Spleen (tissue), 7 donors: ENCODE results near the gene KREMEN1.

Experiments
- CTCF ChIP-seq, 11 experiments: fragments of 200-600 bp in 7 of 11; fragments of 450-650 bp in 4 of 11; sonication (generic) in 4 of 11; IDR thresholded peaks in 8 of 11; conservative IDR thresholded peaks in 3 of 11; 1 replicate in 7 of 11; 2 replicates in 4 of 11; pipeline versions ENCODE4 v1.4.0 to v1.8.0; 2016 to 2021; ENCODE audit warnings: antibody characterized with exemption in 11 of 11, inconsistent platforms in 4 of 11, mild to moderate bottlenecking in 1 of 11
- POLR2A ChIP-seq, 3 donors: fragments of 450-650 bp; IDR thresholded peaks; one replicate each; pipeline ENCODE4 v1.5.1; 2017; ENCODE audit warnings: antibody characterized with exemption in 3 of 3, mild to moderate bottlenecking in 1 of 3
- POLR2AphosphoS5 ChIP-seq, 3 donors: sonication (generic); formaldehyde crosslinking; IDR thresholded peaks; one replicate each; pipeline ENCODE4 v1.5.1; 2017; ENCODE audit warnings: antibody characterized with exemption in 3 of 3
- donor health status: DM: no; HTN: no; CAD: no; lungs with moderate emphysema.
- donor health status: DM: no; HTN: no; CAD: no.
- donor health status: DM: no; HTN: no; CAD: no.

GRCh38 chr22:29079218-29079901, 6.5 kb downstream of the KREMEN1 start:
- TF ChIP-seq CTCF (IDR thresholded peaks at IDR 0.05 in 8 of 11, conservative IDR thresholded peaks at IDR 0.05 in 3 of 11), result no peak
- no peak for TF ChIP-seq POLR2A (IDR thresholded peaks at IDR 0.05)
- TF ChIP-seq POLR2AphosphoS5 (IDR thresholded peaks at IDR 0.05), result no peak
